ENCODE measurements around the gene NAT9.

The NAT9 gene

DNA sequence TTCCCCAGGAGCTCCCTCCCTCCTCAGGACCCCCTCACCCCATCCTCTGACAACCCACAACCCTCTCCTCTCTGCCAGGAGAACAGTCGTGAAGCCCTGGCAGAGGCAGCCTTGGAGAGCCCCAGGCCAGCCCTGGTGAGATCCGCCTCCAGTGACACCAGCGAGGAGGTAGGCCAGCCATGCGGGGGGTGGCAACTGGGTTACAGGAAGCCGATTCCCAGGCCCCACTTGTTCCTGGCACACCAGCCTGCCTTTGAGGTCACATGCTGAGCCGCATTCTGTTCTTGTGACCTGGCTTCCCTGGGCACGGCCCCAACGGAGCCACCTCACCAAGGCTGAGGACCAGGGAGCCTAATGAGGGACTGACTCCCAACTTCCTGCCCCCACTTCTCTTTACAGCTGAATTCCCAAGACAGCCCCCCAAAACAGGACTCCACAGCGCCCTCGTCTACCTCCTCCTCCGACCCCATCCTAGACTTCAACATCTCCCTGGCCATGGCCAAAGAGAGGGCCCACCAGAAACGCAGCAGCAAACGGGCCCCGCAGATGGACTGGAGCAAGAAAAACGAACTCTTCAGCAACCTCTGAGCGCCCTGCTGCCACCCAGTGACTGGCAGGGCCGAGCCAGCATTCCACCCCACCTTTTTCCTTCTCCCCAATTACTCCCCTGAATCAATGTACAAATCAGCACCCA, 7.9 kb downstream of the NAT9 start:
- no peak overlapping the region for H3K4me3 ChIP-seq
- H3K27ac ChIP-seq = peak overlapping the region in 9 of 21 experiments; percentile 6 to 59 (median 44)

DNA sequence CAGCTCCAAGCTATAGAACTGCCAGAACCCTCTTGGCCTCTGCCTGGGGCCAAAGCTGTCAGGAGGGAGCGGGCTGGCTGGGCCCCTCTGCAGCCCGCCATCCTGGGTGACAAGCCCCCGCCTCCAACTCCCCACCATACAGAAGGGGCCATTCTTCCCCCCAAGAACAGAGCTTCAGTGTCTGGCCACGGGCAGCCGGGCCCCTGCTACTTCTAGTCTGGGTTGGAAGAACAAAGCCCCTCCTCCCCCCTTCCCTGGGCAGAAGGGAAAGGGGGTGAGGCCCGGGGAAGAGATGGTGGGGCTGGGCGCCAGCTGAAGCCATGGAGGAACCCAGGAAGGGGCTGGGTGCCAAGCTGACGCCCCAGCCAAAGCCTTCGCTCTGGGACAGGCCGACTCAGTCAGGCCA, 9.0 kb downstream of the NAT9 start:
- H3K27ac ChIP-seq = peak overlapping the region in 7 of 21 experiments; percentile 4 to 59 (median 31)
- no peak overlapping the region for H3K4me3 ChIP-seq

DNA sequence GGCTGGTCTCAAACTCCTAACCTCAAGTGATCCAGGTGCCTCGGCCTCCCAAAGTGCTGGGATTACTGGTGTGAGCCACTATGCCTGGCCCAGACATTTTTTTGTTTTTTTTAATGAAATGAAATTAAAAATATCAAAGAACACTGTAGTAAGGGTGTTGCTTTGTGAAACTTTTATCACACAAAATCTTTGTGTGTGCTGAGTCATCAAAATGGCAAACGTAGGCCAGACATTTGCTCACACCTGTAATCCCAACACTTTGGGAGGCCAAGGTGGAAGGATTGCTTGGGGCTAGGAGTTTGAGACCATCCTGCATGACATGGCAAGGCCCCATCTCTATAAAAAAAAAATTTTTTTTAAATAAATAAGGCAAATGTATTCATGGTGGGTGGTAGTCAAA, 9.7 kb downstream of the NAT9 start:
- H3K27ac ChIP-seq = no peak overlapping the region
- H3K4me3 ChIP-seq = no peak overlapping the region

DNA sequence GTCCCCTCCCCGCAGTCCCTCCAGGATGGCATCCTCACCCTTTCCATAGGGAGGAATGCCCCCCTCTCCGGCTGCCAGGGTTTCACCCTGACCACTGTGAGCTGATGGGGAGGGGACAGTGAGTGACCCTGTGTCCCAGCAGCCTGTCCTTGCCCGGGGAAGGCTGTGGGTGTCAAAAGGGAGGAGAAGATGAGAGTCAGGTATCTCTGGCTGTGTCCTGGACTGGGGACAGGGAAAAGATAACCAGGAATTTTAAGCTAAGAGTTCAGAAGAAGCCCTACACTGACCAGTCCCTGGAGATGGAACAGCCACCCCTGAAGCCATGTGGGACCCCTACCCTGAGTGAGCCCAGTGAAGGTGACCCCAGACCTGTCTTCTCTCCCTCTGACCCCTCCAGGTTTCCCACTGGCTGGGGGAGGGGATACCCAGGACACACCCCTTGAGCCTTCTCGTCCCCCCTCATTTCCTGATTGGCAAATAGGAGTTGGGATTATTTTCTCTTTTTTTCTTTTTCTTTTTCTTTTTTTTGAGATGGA, 11.3 kb downstream of the NAT9 start:
- no peak overlapping the region for H3K4me3 ChIP-seq
- H3K27ac ChIP-seq = no peak overlapping the region

DNA sequence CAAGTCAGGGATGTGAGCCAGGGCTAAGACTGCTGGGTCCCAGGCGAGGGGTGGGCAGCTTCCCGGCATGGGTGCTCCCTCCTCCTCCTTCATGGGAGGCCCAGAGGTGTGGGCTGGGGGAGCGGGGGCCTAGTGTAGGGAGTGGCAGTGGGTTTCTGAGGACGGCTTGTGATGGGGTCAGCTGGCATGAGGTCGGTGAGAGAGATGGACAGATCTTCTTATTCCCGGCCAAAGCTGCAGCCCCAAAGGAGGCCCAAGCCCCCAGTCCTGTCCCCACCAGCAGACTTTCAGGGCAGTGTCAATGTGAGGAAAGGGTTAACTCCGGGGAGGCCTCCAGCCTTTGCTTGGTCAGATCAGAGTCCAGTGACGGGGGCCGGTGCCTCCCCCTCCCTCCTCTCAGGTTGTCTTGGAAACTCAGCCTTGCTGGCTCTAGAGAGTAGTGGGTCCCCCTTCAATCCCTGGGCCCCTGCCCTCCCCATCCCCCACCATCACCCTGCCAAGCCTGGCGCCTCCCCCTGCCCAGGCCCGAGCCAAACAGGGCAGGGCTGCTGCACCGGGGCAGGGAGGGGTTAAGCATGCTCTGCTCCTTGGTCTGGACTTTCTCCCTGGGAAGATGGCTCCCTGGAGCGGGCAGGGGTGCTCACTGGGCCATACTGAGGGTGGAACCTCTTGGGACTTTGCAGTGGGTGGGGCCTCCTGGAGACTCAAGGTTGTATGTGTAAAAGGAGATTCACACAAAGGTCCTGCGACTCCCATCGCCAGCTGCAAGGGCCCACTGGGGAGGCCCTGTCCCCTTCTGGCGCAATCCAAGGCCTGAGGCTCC, 12.4 kb downstream of the NAT9 start:
- Histone ChIP-seq H3K4me3 (no peak overlapping the region), H3K27ac (peak overlapping the region in 2 of 21 experiments; percentile 11 to 22)

DNA sequence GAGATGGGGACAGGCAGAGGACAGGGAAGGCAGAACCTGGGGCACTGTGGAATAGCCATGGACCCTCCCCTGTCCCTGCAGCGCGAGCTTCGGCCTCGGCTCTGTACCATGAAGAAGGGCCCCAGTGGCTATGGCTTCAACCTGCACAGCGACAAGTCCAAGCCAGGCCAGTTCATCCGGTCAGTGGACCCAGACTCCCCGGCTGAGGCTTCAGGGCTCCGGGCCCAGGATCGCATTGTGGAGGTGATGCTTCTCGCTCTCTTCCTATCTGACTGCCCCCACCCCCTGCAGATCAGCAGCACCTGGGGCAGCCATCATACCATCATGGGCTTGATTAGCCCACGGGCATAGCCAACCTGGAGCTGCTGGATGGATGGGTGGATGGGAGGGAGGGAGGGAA, 14.2 kb downstream of the NAT9 start:
- no peak overlapping the region for H3K27ac ChIP-seq
- H3K4me3 ChIP-seq = no peak overlapping the region

DNA sequence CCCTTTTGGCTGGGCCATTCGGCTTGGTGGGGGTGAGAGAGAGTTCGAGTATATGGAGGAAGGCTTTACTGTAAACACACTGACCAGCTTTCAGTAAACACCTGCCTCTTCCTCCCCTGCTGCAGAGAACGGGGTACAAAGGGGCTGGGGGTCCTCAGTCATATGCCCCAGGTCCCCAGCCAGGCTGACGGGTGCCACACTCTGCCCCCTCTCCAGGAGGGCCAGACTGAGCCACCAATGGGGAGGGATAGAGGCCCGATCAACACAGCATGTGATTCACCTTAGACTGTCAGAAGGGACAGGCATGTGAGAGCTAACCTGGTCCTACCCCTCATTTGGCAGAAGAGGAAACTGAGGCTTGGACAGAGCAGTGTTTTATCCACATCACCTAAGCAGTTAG, 14.7 kb downstream of the NAT9 start:
- Histone ChIP-seq H3K4me3 (no peak overlapping the region), H3K27ac (peak overlapping the region in 9 of 21 experiments; percentile 62 to 91 (median 75))

DNA sequence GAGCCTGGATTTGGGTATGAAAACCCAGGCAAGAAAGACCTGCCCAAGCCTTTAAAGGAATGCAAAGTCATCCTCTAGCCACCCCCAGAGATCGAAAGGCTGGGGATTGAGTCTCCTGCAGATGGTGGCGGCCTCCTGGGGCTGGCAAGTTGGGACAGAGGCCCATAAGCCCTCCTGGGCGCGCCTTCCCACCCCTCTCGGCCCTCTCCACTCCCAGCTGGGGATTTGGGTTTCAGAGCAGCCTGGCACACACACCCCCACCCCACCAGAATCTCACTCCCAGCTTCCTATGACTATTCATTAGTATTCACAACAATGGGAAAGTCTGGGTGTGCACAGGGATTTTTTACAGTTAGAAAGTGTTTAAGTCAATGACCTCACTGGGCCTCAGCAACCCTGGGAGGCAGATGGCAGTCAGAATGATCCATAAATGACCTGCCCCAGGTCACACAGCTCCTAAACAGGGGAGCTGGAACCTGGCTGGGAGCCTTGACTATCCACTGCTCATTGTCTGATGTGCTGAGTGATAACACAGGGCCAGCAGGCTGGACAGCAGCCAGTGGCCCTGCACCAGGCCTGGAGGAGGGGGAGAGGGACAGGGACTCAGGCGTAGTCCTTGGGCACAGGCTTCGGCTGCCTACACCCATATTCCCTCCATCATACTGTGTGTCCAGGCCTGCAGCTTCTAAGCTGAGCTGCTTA, 15.6 kb downstream of the NAT9 start:
- Histone ChIP-seq H3K27ac (peak overlapping the region in 20 of 21 experiments; percentile 39 to 91 (median 75)), H3K4me3 (no peak overlapping the region)

DNA sequence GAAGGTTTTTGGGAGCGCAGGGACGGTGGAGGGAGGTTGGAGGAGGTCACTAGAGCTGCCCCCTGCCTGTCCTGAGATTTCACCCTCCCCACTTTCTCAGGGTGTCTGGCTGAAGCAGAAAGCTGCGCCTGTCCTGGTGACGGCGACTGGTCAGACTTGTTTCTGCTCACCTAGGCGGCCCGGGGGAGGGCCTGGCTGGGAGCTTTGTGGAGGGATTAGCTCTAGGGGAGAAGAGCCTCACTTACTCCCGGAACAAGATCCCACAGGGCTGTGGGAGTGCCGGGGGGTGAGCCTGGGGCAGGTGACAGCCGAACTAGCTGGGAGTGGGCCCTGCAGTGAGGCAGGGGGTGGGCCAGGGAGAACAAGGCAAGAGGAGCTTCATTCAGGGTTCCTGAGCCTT, 16.2 kb downstream of the NAT9 start:
- H3K27ac ChIP-seq = peak overlapping the region in 20 of 21 experiments; percentile 39 to 91 (median 75)
- H3K4me3 ChIP-seq = no peak overlapping the region

DNA sequence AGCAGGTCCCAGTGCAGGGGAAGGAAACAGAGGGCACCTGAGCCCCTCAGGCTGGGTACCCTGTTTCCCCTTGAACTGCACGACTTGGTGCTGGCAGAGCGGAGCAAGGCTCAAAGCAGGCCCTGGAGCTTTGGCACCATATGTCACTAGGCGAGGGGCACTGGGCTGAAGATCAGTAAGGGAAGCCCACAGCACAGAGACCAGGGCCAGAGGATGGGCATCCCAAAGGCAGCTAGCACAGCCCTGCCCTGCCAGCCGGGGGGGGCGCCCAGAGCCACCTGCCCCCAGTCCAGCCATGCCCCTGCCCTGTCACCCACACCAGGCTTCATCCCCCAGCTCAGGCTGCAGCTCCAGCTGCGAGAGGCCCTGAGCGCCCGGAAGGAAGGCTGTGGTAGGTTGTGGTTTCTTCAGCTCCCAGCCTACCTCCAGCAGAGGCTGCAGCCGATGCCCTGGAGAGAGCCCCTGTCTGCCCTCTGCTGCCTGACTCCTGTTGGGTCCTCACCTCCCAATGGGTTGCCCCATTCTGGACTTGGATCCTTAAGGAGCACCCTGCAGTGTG, 16.8 kb downstream of the NAT9 start:
- peak overlapping the region in 20 of 21 experiments; percentile 39 to 91 (median 75) for H3K27ac ChIP-seq
- no peak overlapping the region for H3K4me3 ChIP-seq

DNA sequence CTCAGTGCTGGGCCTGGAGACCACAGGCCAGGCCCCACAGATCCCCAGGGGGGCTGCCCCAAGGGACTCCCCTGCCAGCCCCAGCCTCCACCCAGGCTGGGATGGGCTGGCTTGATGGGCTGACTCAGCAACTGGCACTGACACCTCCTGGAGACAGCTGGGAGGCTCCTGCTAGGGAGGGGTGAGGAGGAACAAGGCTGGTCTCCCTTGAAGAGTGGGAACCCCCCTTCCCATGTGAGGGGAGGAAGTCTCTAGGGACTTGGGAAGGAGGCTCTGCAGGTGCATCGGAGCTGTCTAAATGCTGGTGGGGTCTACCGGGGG, 17.3 kb downstream of the NAT9 start:
- Histone ChIP-seq H3K4me3 (peak overlapping the region in 1 of 7 experiments; percentile 2), H3K27ac (peak overlapping the region in 20 of 21 experiments; percentile 4 to 91 (median 74))

DNA sequence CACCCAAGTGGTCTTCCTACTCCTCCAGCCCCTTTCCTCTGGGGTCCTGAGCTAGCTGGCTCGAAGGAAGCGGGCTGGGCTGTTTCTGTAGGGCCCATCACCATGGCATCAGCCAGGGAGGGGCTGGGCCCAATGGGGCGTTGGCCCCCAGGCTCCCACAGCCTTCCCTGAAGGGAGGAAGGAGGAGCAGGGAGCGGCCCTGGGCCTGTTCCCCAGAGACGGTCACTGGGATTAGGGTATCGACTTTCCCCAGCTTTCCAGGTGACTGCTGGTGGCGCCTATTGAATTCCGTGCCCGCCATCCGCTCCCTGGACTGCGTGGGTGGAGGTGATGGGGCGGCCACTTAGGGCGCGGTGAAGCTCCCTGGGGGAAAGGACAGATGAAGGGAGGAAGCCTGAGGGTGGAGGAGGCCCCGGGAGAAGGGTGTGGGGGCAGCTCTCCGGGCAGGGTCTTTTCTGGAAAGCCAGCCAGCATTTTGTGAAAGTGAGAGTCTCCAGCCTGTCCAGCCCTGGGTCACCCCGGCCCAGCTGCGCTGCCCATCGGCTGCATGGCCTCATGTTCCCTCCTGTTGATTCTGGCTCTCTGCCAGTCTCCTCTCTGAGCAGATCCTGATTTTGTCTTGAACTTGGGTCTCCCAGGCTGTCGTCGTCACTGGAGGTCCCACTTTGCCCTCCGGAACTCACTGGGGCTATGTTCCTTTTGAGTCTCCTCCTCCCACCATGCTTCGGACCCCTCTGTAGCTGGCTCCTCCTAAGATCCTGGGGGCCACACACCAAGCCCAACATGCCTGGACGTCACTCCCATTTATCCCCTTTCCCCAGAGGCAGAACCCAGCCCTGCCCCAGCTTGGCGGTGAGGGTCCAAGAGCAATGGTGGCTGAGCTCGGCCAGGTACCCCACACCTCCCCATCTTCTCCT, 18.0 kb downstream of the NAT9 start:
- Histone ChIP-seq H3K4me3 (peak overlapping the region in 1 of 7 experiments; percentile 2), H3K27ac (peak overlapping the region in 20 of 21 experiments; percentile 4 to 91 (median 74))

DNA sequence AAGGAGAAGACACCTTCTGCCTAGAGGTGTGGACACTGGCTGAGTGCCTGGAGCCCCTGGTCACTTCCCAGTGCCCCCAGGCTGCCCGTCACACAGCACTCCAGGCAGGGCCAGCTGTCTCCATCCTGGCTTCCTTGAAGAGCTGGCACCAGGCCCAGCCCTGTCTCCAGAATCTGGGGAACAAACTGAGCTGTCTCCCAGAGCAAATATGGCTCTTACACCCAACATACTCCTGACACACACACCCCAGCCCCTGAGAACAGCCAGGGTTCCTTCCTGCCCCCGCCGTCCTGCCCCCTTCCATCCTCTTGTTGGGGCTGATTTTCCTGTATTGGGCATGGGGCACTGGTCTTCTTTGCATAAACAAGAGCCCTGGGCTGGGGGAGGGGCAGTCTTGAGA, 18.6 kb downstream of the NAT9 start:
- peak overlapping the region in 17 of 21 experiments; percentile 14 to 91 (median 75) for H3K27ac ChIP-seq
- no peak overlapping the region for H3K4me3 ChIP-seq

DNA sequence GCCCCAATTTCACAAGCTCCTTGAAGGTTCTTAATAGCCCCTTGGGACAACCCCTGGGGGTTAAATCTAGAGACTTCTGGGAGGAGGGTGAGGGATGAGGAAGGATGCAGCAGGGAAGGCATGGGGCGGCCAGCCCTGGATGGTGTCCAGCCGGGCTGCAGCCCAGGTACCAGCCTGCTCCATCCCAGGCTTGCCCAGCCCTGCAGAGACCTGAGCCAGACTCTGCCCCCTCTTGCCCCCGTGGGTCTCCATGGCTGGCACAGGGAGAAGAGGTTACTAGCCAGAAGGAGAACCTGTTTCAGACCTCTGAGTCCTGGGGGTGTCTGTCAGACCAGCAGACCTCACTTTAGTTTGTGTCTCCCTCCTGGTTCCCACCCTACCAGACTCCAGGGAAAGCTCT, 19.3 kb downstream of the NAT9 start:
- H3K27ac ChIP-seq = peak overlapping the region in 10 of 21 experiments; percentile 19 to 91 (median 78)
- no peak overlapping the region for H3K4me3 ChIP-seq

DNA sequence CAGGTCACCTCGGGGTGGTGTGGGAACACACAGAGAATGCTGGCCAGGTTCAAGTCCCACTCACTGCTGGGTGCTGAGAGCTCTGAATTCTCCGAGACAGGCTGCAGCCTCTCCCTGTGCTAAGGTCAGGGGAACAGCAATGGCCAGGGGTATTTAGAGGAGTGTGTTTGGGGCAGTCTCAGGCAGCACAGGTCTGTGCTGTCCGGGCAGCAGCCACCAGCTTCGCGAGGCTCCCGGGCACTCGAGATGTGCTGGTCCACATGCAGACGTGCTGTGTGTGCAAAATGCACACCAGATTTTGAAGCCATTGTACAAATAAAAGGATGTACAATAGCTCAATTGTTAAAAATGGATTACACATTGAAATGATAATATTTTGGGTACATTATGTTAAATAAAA, 20.6 kb downstream of the NAT9 start:
- Histone ChIP-seq H3K27ac (no peak overlapping the region), H3K4me3 (no peak overlapping the region)

DNA sequence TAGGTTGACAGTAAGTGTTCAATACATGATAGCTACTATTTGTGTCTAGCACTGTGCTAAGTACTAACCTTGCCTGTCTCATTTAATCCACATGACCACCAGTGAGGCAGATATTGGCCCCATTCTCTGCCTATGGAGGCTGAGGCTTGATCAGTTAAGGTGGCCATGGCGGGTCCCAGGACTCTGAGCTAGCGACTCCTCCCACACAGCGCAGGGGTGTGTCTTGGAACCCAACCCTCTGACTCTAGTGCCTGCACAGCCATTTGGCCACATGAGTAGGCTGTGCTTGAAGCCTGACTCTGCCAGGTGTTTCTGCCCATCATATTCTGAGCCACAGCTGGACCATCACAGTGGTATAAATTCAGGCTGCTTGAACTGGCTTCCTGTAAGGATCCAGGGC, 21.3 kb downstream of the NAT9 start:
- peak overlapping the region in 2 of 21 experiments; percentile 9 to 89 for H3K27ac ChIP-seq
- H3K4me3 ChIP-seq = no peak overlapping the region

DNA sequence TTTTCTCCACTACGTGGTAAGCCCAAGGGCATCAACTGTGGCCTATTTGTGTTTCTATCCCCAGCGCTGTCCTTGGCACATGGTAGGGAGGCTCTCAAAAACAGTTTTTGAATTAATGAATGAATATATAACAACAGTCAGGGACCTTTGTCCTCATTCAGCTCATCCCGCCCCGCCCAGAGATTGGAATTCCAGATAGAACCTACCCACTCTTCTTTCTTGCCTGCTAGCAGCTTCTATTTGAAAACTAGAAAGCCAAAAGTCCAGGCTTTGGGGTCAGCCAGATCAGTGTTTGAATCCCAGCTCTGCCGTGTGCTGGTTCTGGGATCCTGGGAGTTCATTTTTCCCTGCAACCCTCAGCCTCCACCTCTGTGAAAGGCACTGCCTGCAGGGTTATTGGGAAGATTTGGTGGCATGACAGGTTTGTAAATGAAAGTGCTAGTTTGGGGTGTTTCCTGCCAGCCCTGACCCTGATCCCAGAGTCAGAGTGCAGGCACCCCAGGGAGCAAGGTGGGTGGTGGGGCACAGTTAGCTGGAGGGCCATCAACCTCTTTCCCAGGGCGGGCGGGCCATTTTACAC, 23.2 kb downstream of the NAT9 start:
- peak overlapping the region in 5 of 21 experiments; percentile 10 to 89 (median 35) for H3K27ac ChIP-seq
- H3K4me3 ChIP-seq = no peak overlapping the region

DNA sequence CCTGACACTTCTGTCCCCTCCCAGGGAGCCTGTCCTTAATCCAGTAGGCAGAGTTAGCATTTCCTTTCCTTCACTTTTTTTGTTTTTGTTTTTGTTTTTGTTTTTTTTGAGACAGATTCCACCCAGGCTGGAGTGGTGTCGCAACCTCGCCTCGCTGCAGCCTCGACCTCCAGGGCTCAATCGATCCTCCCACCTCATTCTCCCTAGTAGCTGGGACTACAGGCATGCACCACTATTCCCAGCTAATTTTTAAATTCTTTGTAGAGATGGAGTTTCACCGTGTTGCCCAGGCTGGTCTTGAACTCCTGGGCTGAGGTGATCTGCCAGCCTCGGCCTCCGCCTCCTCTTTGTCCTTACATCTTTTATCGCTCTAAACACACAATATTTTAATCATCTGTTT, 23.7 kb downstream of the NAT9 start:
- Histone ChIP-seq H3K4me3 (no peak overlapping the region), H3K27ac (peak overlapping the region in 5 of 21 experiments; percentile 39 to 91 (median 70))

Data from skin epidermis (tissue), 12 donors.